ENCODE results near the gene MTA3.
"Not testable (repeated sequence)": the region's sequence is repeated elsewhere in the genome, so short reads cannot be mapped to it uniquely, and the experiment has no call there.

GRCh38 chr2:42560133-42560532 is 8.3 kb upstream of the MTA3 start:
- TF ChIP-seq, protein P1, sequence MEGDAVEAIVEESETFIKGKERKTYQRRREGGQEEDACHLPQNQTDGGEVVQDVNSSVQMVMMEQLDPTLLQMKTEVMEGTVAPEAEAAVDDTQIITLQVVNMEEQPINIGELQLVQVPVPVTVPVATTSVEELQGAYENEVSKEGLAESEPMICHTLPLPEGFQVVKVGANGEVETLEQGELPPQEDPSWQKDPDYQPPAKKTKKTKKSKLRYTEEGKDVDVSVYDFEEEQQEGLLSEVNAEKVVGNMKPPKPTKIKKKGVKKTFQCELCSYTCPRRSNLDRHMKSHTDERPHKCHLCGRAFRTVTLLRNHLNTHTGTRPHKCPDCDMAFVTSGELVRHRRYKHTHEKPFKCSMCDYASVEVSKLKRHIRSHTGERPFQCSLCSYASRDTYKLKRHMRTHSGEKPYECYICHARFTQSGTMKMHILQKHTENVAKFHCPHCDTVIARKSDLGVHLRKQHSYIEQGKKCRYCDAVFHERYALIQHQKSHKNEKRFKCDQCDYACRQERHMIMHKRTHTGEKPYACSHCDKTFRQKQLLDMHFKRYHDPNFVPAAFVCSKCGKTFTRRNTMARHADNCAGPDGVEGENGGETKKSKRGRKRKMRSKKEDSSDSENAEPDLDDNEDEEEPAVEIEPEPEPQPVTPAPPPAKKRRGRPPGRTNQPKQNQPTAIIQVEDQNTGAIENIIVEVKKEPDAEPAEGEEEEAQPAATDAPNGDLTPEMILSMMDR (IDR thresholded peaks at IDR 0.05; ENCODE audit: low read depth, low read length, poor library complexity, severe bottlenecking): not testable (repeated sequence)
- not testable (repeated sequence) for TF ChIP-seq EZH2phosphoT487 (IDR thresholded peaks at IDR 0.05; ENCODE audit: borderline replicate concordance, low read length)

Data from DOHH2 (cell line).